HCT116 (cell line): Measurements from ENCODE around the gene LPIN1. TPM values are rescaled to one million over a fixed set of nuclear protein-coding genes. Genes with fewer than 3 reads are reported as not detected.
"Not testable (repeated sequence)": the region's sequence is repeated elsewhere in the genome, so short reads cannot be mapped to it uniquely, and the experiment has no call there.

Source experiments
- ATAC-seq: fragments of 200-7000 bp; cut with Tn5 transposase; 2 replicates; pipeline ENCODE4 v1.9.1; 2020; ENCODE audit warnings: mild to moderate bottlenecking, moderate library complexity
- BruUV-seq: library from RNA; stranded (reverse); fragments of 400-500 nt; replicated peaks from 2 replicates; lab custom pipeline; 2021; lab: Mats Ljungman, UMichigan
- CTCF ChIA-PET: fragments of 300-600 bp; sonication (Branson Sonifier 250); formaldehyde crosslinking; loops from one replicate; lab custom pipeline; 2021; ENCODE audit warnings: antibody characterized with exemption; lab: Charles Lee
- POLR2A ChIA-PET: fragments of 300-600, 350-600 bp; sonication (Branson Sonifier 250); formaldehyde crosslinking; loops from one replicate; lab custom pipeline; 2021; ENCODE audit warnings: antibody characterized with exemption; lab: Charles Lee
- RAD21 ChIA-PET, 2 experiments: fragments of 300-600 bp; sonication (Branson Sonifier 250); formaldehyde crosslinking; loops; one replicate each; lab custom pipeline; 2023; ENCODE audit warnings: low total read pairs in 2 of 2; ENCODE audit not compliant: uncharacterized antibody in 2 of 2, unreplicated experiment in 2 of 2, low non-redundant PET in 1 of 2; lab: Charles Lee
- DNase-seq: peaks from one replicate; pipeline ENCODE4 v3.0.0-alpha.2; 2010; ENCODE audit warnings: low read depth, low spot score
- H2AFZ ChIP-seq: fragments of 200-600 bp; shearing (Covaris generic), sonication (generic); 2 replicates; pipeline ENCODE4 v1.6.1; 2017; ENCODE audit warnings: low read depth, mixed run types, mixed read lengths, antibody characterized with exemption, low read length; ENCODE audit not compliant: poor library complexity, severe bottlenecking
- H3K27ac ChIP-seq: 2 replicates; pipeline ENCODE4 v1.5.1; 2012; ENCODE audit warnings: low read depth, low read length
- H3K27me3 ChIP-seq: fragments of 200-600 bp; sonication (generic); 2 replicates; pipeline ENCODE4 v1.6.1; 2016; ENCODE audit warnings: mixed run types, low read length, mixed read lengths; ENCODE audit not compliant: insufficient read depth
- H3K36me3 ChIP-seq, 2 experiments: fragments of 200-500 bp in 1 of 2; fragments of 200-600 bp in 1 of 2; sonication (Bioruptor generic) in 1 of 2; sonication (generic) in 1 of 2; 2 replicates each; pipeline versions ENCODE4 v1.5.1 to v1.6.1; 2014 to 2016; ENCODE audit warnings: low read length in 2 of 2, inconsistent platforms in 1 of 2, mixed read lengths in 1 of 2, mixed run types in 1 of 2; ENCODE audit not compliant: insufficient read depth in 2 of 2, control insufficient read depth in 1 of 2
- H3K4me1 ChIP-seq, 2 experiments: fragments of 200-600 bp in 1 of 2; sonication (generic) in 1 of 2; 2 replicates each; pipeline versions ENCODE4 v1.5.1 to v1.6.1; 2012 to 2017; ENCODE audit warnings: low read length in 2 of 2, inconsistent platforms in 1 of 2, mild to moderate bottlenecking in 1 of 2, mixed read lengths in 1 of 2, mixed run types in 1 of 2, moderate library complexity in 1 of 2; ENCODE audit not compliant: insufficient read depth in 2 of 2, control insufficient read depth in 1 of 2
- H3K4me2 ChIP-seq: fragments of 200-600 bp; sonication (generic); 2 replicates; pipeline ENCODE4 v1.6.1; 2017; ENCODE audit warnings: mixed run types, low read length, mixed read lengths
- H3K4me3 ChIP-seq, 2 experiments: fragments of 200-600 bp in 1 of 2; sonication (generic) in 1 of 2; replicated peaks in 1 of 2; 2 replicates each; pipeline ENCODE4 v1.5.1; 2011 to 2016; ENCODE audit warnings: low read length in 2 of 2, control low read depth in 1 of 2, low read depth in 1 of 2, mild to moderate bottlenecking in 1 of 2, mixed read lengths in 1 of 2, mixed run types in 1 of 2
- H3K79me2 ChIP-seq: fragments of 200-600 bp; sonication (generic); 2 replicates; pipeline ENCODE4 v1.6.1; 2017; ENCODE audit warnings: mild to moderate bottlenecking, mixed run types, low read length, moderate library complexity, mixed read lengths; ENCODE audit not compliant: insufficient read depth
- H3K9ac ChIP-seq: fragments of 200-600 bp; sonication (generic); 2 replicates; pipeline ENCODE4 v1.6.1; 2016; ENCODE audit warnings: low read length, mixed read lengths
- H3K9me2 ChIP-seq: fragments of 200-600 bp; sonication (generic), shearing (Covaris generic); 2 replicates; pipeline ENCODE4 v1.6.1; 2017; ENCODE audit warnings: mixed run types, mild to moderate bottlenecking, moderate library complexity; ENCODE audit not compliant: insufficient read depth
- H3K9me3 ChIP-seq, 2 experiments: fragments of 200-500 bp in 1 of 2; fragments of 200-600 bp in 1 of 2; sonication (Bioruptor generic) in 1 of 2; sonication (generic) in 1 of 2; 2 replicates each; pipeline ENCODE4 v1.6.1; 2014 to 2017; ENCODE audit warnings: low read length in 2 of 2, mixed read lengths in 2 of 2, inconsistent platforms in 1 of 2, low read depth in 1 of 2, mild to moderate bottlenecking in 1 of 2, mixed run types in 1 of 2, moderate library complexity in 1 of 2; ENCODE audit not compliant: control insufficient read depth in 1 of 2, insufficient read depth in 1 of 2
- H4K20me1 ChIP-seq: fragments of 200-600 bp; sonication (generic), shearing (Covaris generic); 2 replicates; pipeline ENCODE4 v1.6.1; 2017; ENCODE audit warnings: mixed run types, mild to moderate bottlenecking, moderate library complexity; ENCODE audit not compliant: insufficient read depth
- ATF3 ChIP-seq: IDR thresholded peaks from 2 replicates; pipeline ENCODE4 v1.6.1; 2012
- CBX3 ChIP-seq: IDR thresholded peaks from 2 replicates; pipeline ENCODE4 v1.6.1; 2012; ENCODE audit warnings: low read depth
- CEBPB ChIP-seq: IDR thresholded peaks from 2 replicates; pipeline ENCODE4 v1.6.1; 2012; ENCODE audit warnings: low read depth
- ELF1 ChIP-seq: IDR thresholded peaks from 2 replicates; pipeline ENCODE4 v1.6.1; 2012; ENCODE audit warnings: low read depth, borderline replicate concordance
- FOSL1 ChIP-seq: IDR thresholded peaks from 2 replicates; pipeline ENCODE4 v1.6.1; 2012; ENCODE audit warnings: low read depth
- MAX ChIP-seq: IDR thresholded peaks from 2 replicates; pipeline ENCODE4 v1.6.1; 2012
- POLR2AphosphoS5 ChIP-seq: IDR thresholded peaks from 2 replicates; pipeline ENCODE4 v1.6.1; 2011; ENCODE audit warnings: mild to moderate bottlenecking, low read depth, low read length, moderate library complexity
- RAD21 ChIP-seq: IDR thresholded peaks from 2 replicates; pipeline ENCODE4 v1.6.1; 2012; ENCODE audit warnings: low read depth, mild to moderate bottlenecking
- REST ChIP-seq: IDR thresholded peaks from 2 replicates; pipeline ENCODE4 v1.6.1; 2012; ENCODE audit warnings: low read depth
- SP1 ChIP-seq: IDR thresholded peaks from 2 replicates; pipeline ENCODE4 v1.6.1; 2012; ENCODE audit warnings: low read depth
- TCF7L2 ChIP-seq: IDR thresholded peaks from 2 replicates; pipeline ENCODE4 v1.7.0; 2011; ENCODE audit warnings: borderline replicate concordance, inconsistent platforms; ENCODE audit not compliant: insufficient read depth, insufficient read length; ENCODE audit errors: extremely low read depth
- YY1 ChIP-seq: IDR thresholded peaks from 2 replicates; pipeline ENCODE4 v1.6.1; 2011; ENCODE audit warnings: low read length, low read depth, moderate library complexity, mild to moderate bottlenecking; ENCODE audit not compliant: insufficient replicate concordance; ENCODE audit errors: extremely low read depth
- ZFX ChIP-seq: fragments of 450-650 bp; IDR thresholded peaks from 2 replicates; pipeline ENCODE4 v1.6.1; 2017
- ZNF274 ChIP-seq: fragments of 200-500 bp; sonication (Bioruptor generic); IDR thresholded peaks from 2 replicates; pipeline ENCODE4 v1.6.1; 2014; ENCODE audit warnings: mild to moderate bottlenecking, low read depth, low read length, inconsistent platforms
- intact Hi-C: fragments of 100-400 bp; cut with micrococcal nuclease; formaldehyde crosslinking; loops from 2 replicates; pipeline ENCODE4 v1.10.0; 2022
- total RNA-seq: library from RNA; stranded (reverse); gene quantifications from one replicate; pipeline ENCODE4 v1.2.1, GENCODE V29; 2021; ENCODE audit not compliant: unreplicated experiment

LPIN1 gene
- total RNA-seq, 1 experiment from 2014 or later: 16.7 TPM

GRCh38 chr2:11758647-11759046 lies 12.2 kb downstream of the LPIN1 start (continued):
- TF ChIP-seq ZNF274: no peak
- no peak for TF ChIP-seq MAX
- TF ChIP-seq CBX3: no peak
- no peak for TF ChIP-seq CEBPB
- TF ChIP-seq ZFX: no peak
- no peak for TF ChIP-seq RAD21
- TF ChIP-seq ATF3: no peak

- H4K20me1 ChIP-seq, H3K27ac ChIP-seq, POLR2A ChIA-PET, RAD21 ChIA-PET, DNase-seq, ATAC-seq, H3K4me2 ChIP-seq, H3K9ac ChIP-seq, intact Hi-C loops, H3K4me3 ChIP-seq, H3K79me2 ChIP-seq, H3K27me3 ChIP-seq, H3K9me2 ChIP-seq, H3K36me3 ChIP-seq, H3K9me3 ChIP-seq, H3K4me1 ChIP-seq, BruUV-seq, H2AFZ ChIP-seq: not testable (repeated sequence)
- CTCF ChIA-PET: interaction anchor here (1.0 to 1.5 kb wide), 2 partner anchors 13 to 66 kb away, joined by 3 to 4 read pairs; partner anchors contain the start of gene LPIN1
These were observed 12.9 kb downstream of the LPIN1 start for GRCh38 chr2:11759182-11759975.

- CTCF ChIA-PET: no interaction called here
- no peak for TF ChIP-seq FOSL1
- TF ChIP-seq POLR2AphosphoS5: no peak
- no peak for TF ChIP-seq CEBPB
- TF ChIP-seq YY1: no peak
- no peak for TF ChIP-seq CBX3
- TF ChIP-seq MAX: no peak
- no peak for TF ChIP-seq SP1
- TF ChIP-seq ELF1: no peak
- TF ChIP-seq TCF7L2: no peak
- TF ChIP-seq ZFX: no peak
- TF ChIP-seq REST: no peak
- TF ChIP-seq ZNF274: no peak
These were observed 14.8 kb downstream of the LPIN1 start for GRCh38 chr2:11761259-11761658.

More at GRCh38 chr2:11761259-11761658, 14.8 kb downstream of the LPIN1 start:
- Histone ChIP-seq H4K20me1 (no peaks in the 10 kb centered on the region), H3K9me2 (no peaks in the 10 kb centered on the region), H3K4me2 (no peak overlapping the region), H3K4me1 (no peaks in the 10 kb centered on the region), H3K9me3 (no peaks in the 10 kb centered on the region), H3K4me3 (no peak overlapping the region), H3K27me3 (no peaks in the 10 kb centered on the region), H2AFZ (no peak overlapping the region), H3K9ac (no peak overlapping the region), H3K79me2 (no peaks in the 10 kb centered on the region), H3K36me3 (no peaks in the 10 kb centered on the region), H3K27ac (no peak overlapping the region)
- ChIA-PET POLR2A (no interaction called here), RAD21 (no interaction called here)
- ATAC-seq (no peak), DNase-seq (no peak)
- intact Hi-C loops: no loop called here
- no TSS peak for BruUV-seq
